ENCODE results near the gene ZC3H18.

The ZC3H18 gene

DNA sequence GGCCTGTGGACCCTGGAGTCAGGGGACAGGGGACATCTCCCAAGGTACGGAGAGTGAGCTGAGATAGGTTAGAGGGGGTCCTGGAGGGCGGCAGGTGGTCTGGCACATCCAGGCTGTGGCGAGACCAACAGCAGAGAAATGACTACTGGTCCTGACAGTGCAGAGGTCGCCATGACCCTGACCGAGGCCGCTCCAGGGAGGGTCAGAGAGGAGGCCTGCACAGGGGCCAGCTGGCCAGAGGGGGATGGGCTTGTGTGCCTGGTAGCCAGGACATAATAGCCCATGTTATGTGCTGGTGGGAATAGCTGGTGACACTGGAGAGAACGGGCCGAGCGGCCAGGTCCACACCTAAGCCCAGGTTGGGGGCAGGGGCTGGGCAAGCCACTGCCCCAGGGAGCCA is 40.6 kb upstream of the ZC3H18 start:
- H3K4me1 ChIP-seq (ENCODE audit: control insufficient read depth, low read length): no peaks in the 10 kb centered on the region
- H4K20me1 ChIP-seq (ENCODE audit: control insufficient read depth, insufficient read depth, low read depth, low read length): no peaks in the 10 kb centered on the region
- TF ChIP-seq, protein P1, sequence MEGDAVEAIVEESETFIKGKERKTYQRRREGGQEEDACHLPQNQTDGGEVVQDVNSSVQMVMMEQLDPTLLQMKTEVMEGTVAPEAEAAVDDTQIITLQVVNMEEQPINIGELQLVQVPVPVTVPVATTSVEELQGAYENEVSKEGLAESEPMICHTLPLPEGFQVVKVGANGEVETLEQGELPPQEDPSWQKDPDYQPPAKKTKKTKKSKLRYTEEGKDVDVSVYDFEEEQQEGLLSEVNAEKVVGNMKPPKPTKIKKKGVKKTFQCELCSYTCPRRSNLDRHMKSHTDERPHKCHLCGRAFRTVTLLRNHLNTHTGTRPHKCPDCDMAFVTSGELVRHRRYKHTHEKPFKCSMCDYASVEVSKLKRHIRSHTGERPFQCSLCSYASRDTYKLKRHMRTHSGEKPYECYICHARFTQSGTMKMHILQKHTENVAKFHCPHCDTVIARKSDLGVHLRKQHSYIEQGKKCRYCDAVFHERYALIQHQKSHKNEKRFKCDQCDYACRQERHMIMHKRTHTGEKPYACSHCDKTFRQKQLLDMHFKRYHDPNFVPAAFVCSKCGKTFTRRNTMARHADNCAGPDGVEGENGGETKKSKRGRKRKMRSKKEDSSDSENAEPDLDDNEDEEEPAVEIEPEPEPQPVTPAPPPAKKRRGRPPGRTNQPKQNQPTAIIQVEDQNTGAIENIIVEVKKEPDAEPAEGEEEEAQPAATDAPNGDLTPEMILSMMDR (IDR thresholded peaks at IDR 0.05; ENCODE audit: low read depth, low read length, poor library complexity, severe bottlenecking): no peak
- TF ChIP-seq EZH2phosphoT487 (IDR thresholded peaks at IDR 0.05; ENCODE audit: borderline replicate concordance, low read length): no peak

DNA sequence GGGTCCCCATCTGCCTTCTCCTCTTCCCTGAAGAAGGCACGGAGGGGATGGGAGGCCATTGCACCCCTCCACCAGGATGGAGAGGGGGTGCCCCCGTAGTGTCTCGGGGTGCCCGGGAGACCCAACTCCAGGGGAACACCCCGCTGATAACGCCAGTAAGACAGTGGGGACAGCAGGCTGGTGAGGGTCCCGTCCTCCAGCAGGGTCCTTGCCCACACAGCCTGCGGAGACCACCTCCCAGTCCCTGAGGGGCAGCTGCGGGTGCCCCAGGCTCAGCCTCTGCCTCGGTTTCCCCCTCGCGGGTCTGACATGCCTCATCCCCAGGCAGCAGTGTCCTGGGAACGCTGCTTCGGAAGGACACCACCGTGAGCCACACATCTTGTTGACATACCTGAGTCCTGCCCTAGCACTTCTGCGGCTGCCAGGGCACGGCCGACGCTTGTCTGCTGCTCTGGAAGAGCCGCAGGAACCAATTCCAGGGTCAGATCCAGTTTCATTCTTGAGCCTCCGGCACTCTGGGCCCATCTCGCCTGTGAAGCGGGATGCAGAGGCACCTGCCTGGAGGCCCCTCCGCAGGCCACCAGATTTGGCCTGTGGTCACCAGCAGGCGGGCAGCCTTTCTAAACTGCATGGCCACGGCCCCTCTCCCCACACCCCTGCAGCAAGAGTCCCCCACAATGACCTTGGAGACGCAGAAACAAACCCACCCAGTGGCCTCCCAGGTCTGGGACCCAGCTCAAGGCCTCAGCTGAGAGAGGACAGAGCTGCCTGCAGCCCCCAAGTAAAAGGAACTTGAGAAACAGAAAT is 39.9 kb upstream of the ZC3H18 start:
- no peaks in the 10 kb centered on the region for H4K20me1 ChIP-seq (ENCODE audit: control insufficient read depth, insufficient read depth, low read depth, low read length)

More for the DNA sequence above, 40.6 kb upstream of the ZC3H18 start:
- H3K36me3 ChIP-seq (ENCODE audit: control insufficient read depth, low read length): no peaks in the 10 kb centered on the region
- H3K4me3 ChIP-seq (ENCODE audit: low read length): no peak overlapping the region
- H3K27me3 ChIP-seq (ENCODE audit: control insufficient read depth, low read length): no peaks in the 10 kb centered on the region
- H3K27ac ChIP-seq (ENCODE audit: low read depth, low read length): no peak overlapping the region
- H3K79me2 ChIP-seq (ENCODE audit: control insufficient read depth, low read length): no peaks in the 10 kb centered on the region
- no peaks in the 10 kb centered on the region for H3K9me2 ChIP-seq (replicated peaks; ENCODE audit: control insufficient read depth, low read length)
- H3K9me3 ChIP-seq (ENCODE audit: control insufficient read depth, insufficient read depth, low read length): no peaks in the 10 kb centered on the region
- H3F3A ChIP-seq (ENCODE audit: control insufficient read depth, insufficient read depth): peaks cover 8% of the 10 kb centered on the region
- H3K4me2 ChIP-seq (ENCODE audit: low read length): no peak overlapping the region

DNA sequence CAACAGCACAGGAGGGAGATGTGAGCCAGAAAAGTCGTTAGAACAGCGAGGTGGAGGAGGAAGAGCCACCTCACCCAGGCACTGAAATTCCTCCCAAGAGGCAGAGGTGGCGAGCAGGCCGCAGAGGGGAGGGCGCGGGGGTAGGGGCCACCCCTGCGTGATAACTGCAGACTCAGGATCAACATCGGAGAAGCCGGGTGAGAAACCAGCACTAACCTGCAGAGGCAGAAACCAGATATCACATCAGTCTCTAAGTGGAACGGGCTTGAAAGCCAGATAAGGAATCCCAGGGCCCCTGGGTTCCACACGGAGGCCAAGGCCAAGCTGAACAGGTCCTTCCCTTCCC is 39.4 kb upstream of the ZC3H18 start:
- H4K20me1 ChIP-seq (ENCODE audit: control insufficient read depth, insufficient read depth, low read depth, low read length): no peaks in the 10 kb centered on the region
- no peak for TF ChIP-seq EZH2phosphoT487 (IDR thresholded peaks at IDR 0.05; ENCODE audit: borderline replicate concordance, low read length)
- TF ChIP-seq, protein P1 (IDR thresholded peaks at IDR 0.05; ENCODE audit: low read depth, low read length, poor library complexity, severe bottlenecking): no peak
- no peaks in the 10 kb centered on the region for H3K9me2 ChIP-seq (replicated peaks; ENCODE audit: control insufficient read depth, low read length)
- H3K36me3 ChIP-seq (ENCODE audit: control insufficient read depth, low read length): no peaks in the 10 kb centered on the region; the same call in 1 of the 2 replicates
- H3K27me3 ChIP-seq (ENCODE audit: control insufficient read depth, low read length): no peaks in the 10 kb centered on the region
- no peak overlapping the region for H3K4me3 ChIP-seq (ENCODE audit: low read length)
- no peak overlapping the region for H3K4me2 ChIP-seq (ENCODE audit: low read length)
- H3K79me2 ChIP-seq (ENCODE audit: control insufficient read depth, low read length): peaks cover 10% of the 10 kb centered on the region
- peaks cover 10% of the 10 kb centered on the region for H3K4me1 ChIP-seq (ENCODE audit: control insufficient read depth, low read length)
- peaks cover 8% of the 10 kb centered on the region for H3F3A ChIP-seq (ENCODE audit: control insufficient read depth, insufficient read depth)
- no peaks in the 10 kb centered on the region for H3K9me3 ChIP-seq (ENCODE audit: control insufficient read depth, insufficient read depth, low read length)
- no peak overlapping the region for H3K27ac ChIP-seq (ENCODE audit: low read depth, low read length)

More for the DNA sequence above, 39.9 kb upstream of the ZC3H18 start:
- no peaks in the 10 kb centered on the region for H3K27me3 ChIP-seq (ENCODE audit: control insufficient read depth, low read length)
- H3F3A ChIP-seq (ENCODE audit: control insufficient read depth, insufficient read depth): peaks cover 8% of the 10 kb centered on the region
- no peak overlapping the region for H3K4me2 ChIP-seq (ENCODE audit: low read length)
- H3K9me2 ChIP-seq (replicated peaks; ENCODE audit: control insufficient read depth, low read length): no peaks in the 10 kb centered on the region
- H3K36me3 ChIP-seq (ENCODE audit: control insufficient read depth, low read length): no peaks in the 10 kb centered on the region; the same call in 1 of the 2 replicates
- peaks cover 6% of the 10 kb centered on the region for H3K79me2 ChIP-seq (ENCODE audit: control insufficient read depth, low read length)
- no peak overlapping the region for H3K27ac ChIP-seq (ENCODE audit: low read depth, low read length)
- no peak overlapping the region for H3K4me3 ChIP-seq (ENCODE audit: low read length)
- peaks cover 5% of the 10 kb centered on the region for H3K4me1 ChIP-seq (ENCODE audit: control insufficient read depth, low read length)
- no peaks in the 10 kb centered on the region for H3K9me3 ChIP-seq (ENCODE audit: control insufficient read depth, insufficient read depth, low read length)
- no peak for TF ChIP-seq EZH2phosphoT487 (IDR thresholded peaks at IDR 0.05; ENCODE audit: borderline replicate concordance, low read length)
- TF ChIP-seq, protein P1 (IDR thresholded peaks at IDR 0.05; ENCODE audit: low read depth, low read length, poor library complexity, severe bottlenecking): no peak
